Endodermal cell (in vitro differentiated cells): ENCODE results near the gene MCF2L2. TPM values are rescaled to one million over a fixed set of nuclear protein-coding genes. Genes with fewer than 3 reads are reported as not detected.

ENCODE experiments used
- DNase-seq: peaks from one replicate; pipeline ENCODE4 v3.0.0-alpha.2; 2017
- H3K27ac ChIP-seq: 2 replicates; pipeline ENCODE4 v1.5.1; 2013; ENCODE audit warnings: mild to moderate bottlenecking, low read depth, low read length, moderate library complexity
- H3K27me3 ChIP-seq: 2 replicates; pipeline ENCODE4 v1.6.1; 2013; ENCODE audit warnings: mild to moderate bottlenecking, low read length, moderate library complexity; ENCODE audit not compliant: insufficient read depth, control insufficient read depth, poor library complexity, severe bottlenecking
- H3K36me3 ChIP-seq: 2 replicates; pipeline ENCODE4 v1.7.0; 2013; ENCODE audit warnings: mild to moderate bottlenecking, low read length, moderate library complexity; ENCODE audit not compliant: control insufficient read depth, insufficient read depth
- H3K4me1 ChIP-seq: one replicate; pipeline ENCODE4 v1.7.0; 2013; ENCODE audit warnings: low read length; ENCODE audit not compliant: control insufficient read depth, insufficient read depth
- H3K4me3 ChIP-seq: 2 replicates; pipeline ENCODE4 v1.5.1; 2013; ENCODE audit warnings: mild to moderate bottlenecking, low read length, moderate library complexity
- H3K9ac ChIP-seq: 2 replicates; pipeline ENCODE4 v1.6.1; 2013; ENCODE audit warnings: mild to moderate bottlenecking, low read length, moderate library complexity; ENCODE audit not compliant: poor library complexity, severe bottlenecking; ENCODE audit errors: extremely low read depth
- H3K9me3 ChIP-seq: 2 replicates; pipeline ENCODE4 v1.6.1; 2013; ENCODE audit warnings: mild to moderate bottlenecking, low read length, moderate library complexity; ENCODE audit not compliant: control insufficient read depth
- H3K27ac Mint-ChIP-seq: 2 replicates; pipeline ENCODE4 v1.8.0; 2020; ENCODE audit warnings: mixed read lengths
- H3K27me3 Mint-ChIP-seq: 2 replicates; pipeline ENCODE4 v1.8.0; 2021; ENCODE audit warnings: mild to moderate bottlenecking, mixed read lengths; ENCODE audit not compliant: insufficient read depth
- H3K36me3 Mint-ChIP-seq: 2 replicates; pipeline ENCODE4 v1.8.0; 2020; ENCODE audit warnings: low read depth, mixed read lengths
- H3K4me1 Mint-ChIP-seq: 2 replicates; pipeline ENCODE4 v1.8.0; 2020; ENCODE audit warnings: mixed read lengths
- H3K4me3 Mint-ChIP-seq: 2 replicates; pipeline ENCODE4 v1.8.0; 2020; ENCODE audit warnings: mild to moderate bottlenecking, moderate library complexity, mixed read lengths
- H3K9me3 Mint-ChIP-seq: 2 replicates; pipeline ENCODE4 v1.8.0; 2020; ENCODE audit warnings: mild to moderate bottlenecking, mixed read lengths
- WGBS, 2 experiments: methylation state at CpG; one replicate each; pipeline versions ENCODE4 v1.1.5 to v1.1.7; 2013; ENCODE audit warnings: missing lambda C conversion rate in 2 of 2, mixed read lengths in 1 of 2; ENCODE audit not compliant: insufficient coverage in 1 of 2, insufficient read length in 1 of 2; 5-methylcytosine and 5-hydroxymethylcytosine counted together
- total RNA-seq, 2 donors: library from RNA; stranded (reverse); fragmentation: NEBNext Ultra II Directional in 1 of 2; extraction: Animal tissue kit (Norgen Biotek cat#: 25700) in 1 of 2; gene quantifications; 2 replicates in 1 of 2; 3 replicates in 1 of 2; pipeline ENCODE4 v1.2.1, GENCODE V29; 2021
- TF ChIP-seq, protein P1 (sequence below): fragments of 200-600 bp; sonication (generic); conservative IDR thresholded peaks from 2 replicates; pipeline ENCODE4 v1.5.0; 2021; ENCODE audit warnings: antibody characterized with exemption, mild to moderate bottlenecking

Gene MCF2L2
- total RNA-seq, 2 donors from 2014 or later: 72.6 to 86.5 TPM

DNA sequence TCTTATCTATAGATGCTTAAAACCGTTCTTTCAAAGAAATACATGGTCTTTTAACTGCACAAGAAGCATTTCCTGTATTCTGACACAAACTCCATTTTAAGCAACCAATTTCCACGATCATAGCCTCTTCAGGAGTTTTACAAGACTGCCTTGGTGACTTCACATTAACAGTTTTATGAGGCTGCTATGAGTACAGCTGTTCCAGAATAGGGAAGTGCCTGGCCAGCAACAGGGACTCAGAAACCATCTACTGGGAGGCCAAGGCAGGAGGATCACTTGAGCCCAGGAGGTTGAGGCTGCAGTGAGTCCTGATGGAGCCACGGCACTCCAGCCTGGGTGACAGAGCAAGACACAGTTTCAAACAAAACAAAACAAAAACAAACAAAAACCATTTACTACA lies 96.9 kb downstream of the MCF2L2 start:
- H3K27ac ChIP-seq: no peak overlapping the region
- 75 to 87% methylated on average over 1 to 3 of the region's 3 CpGs for WGBS, 2 experiments
- no peak for DNase-seq

DNA sequence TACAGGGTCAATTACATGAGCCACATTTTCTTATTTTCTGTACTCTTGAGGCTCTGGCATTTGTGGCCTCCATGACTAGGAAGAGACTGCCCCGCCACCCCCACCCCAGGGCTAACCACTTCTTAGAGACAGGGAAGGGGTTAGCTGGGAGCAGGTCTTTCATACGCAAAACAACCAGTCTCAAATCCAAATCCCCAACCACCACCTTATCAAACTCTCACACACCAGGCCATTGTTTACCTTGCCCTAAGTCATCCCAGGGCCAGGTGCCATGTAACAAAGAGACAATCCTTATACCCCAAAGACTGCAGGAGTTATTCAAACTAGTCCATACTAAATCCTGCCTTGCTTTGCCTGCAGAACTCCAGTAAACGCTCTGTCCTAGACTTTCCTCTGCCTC lies 97.5 kb downstream of the MCF2L2 start:
- H3K4me1 Mint-ChIP-seq: peaks cover 19% of the 10 kb centered on the region
- Histone ChIP-seq H3K27ac (peak overlapping the region; percentile 26), H3K9ac (peak overlapping the region; percentile 39), H3K4me3 (peak overlapping the region; percentile 54), H3K27me3 (no peaks in the 10 kb centered on the region), H3K36me3 (peaks cover 85% of the 10 kb centered on the region), H3K4me1 (peaks cover 11% of the 10 kb centered on the region), H3K9me3 (no peaks in the 10 kb centered on the region)
- peak; percentile 63 for DNase-seq
- no peak overlapping the region for H3K4me3 Mint-ChIP-seq
- peaks cover 37% of the 10 kb centered on the region for H3K36me3 Mint-ChIP-seq
- TF ChIP-seq, protein P1, sequence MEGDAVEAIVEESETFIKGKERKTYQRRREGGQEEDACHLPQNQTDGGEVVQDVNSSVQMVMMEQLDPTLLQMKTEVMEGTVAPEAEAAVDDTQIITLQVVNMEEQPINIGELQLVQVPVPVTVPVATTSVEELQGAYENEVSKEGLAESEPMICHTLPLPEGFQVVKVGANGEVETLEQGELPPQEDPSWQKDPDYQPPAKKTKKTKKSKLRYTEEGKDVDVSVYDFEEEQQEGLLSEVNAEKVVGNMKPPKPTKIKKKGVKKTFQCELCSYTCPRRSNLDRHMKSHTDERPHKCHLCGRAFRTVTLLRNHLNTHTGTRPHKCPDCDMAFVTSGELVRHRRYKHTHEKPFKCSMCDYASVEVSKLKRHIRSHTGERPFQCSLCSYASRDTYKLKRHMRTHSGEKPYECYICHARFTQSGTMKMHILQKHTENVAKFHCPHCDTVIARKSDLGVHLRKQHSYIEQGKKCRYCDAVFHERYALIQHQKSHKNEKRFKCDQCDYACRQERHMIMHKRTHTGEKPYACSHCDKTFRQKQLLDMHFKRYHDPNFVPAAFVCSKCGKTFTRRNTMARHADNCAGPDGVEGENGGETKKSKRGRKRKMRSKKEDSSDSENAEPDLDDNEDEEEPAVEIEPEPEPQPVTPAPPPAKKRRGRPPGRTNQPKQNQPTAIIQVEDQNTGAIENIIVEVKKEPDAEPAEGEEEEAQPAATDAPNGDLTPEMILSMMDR: no peak
- H3K9me3 Mint-ChIP-seq: no peaks in the 10 kb centered on the region
- H3K27me3 Mint-ChIP-seq: no peaks in the 10 kb centered on the region
- peak overlapping the region; percentile 72 for H3K27ac Mint-ChIP-seq
- 31 to 45% methylated on average over 1 to 3 of the region's 3 CpGs for WGBS, 2 experiments

More for the DNA sequence above, 96.9 kb downstream of the MCF2L2 start:
- TF ChIP-seq, protein P1: no peak
- no peaks in the 10 kb centered on the region for H3K27me3 ChIP-seq
- H3K36me3 ChIP-seq: peaks cover 86% of the 10 kb centered on the region
- Mint-ChIP-seq H3K9me3 (no peaks in the 10 kb centered on the region), H3K4me1 (peaks cover 19% of the 10 kb centered on the region), H3K4me3 (no peak overlapping the region), H3K36me3 (peaks cover 37% of the 10 kb centered on the region), H3K27ac (peak overlapping the region; percentile 72), H3K27me3 (no peaks in the 10 kb centered on the region)
- H3K9me3 ChIP-seq: no peaks in the 10 kb centered on the region
- H3K4me3 ChIP-seq: peak overlapping the region; percentile 54
- H3K9ac ChIP-seq: peak overlapping the region; percentile 39
- H3K4me1 ChIP-seq: peaks cover 11% of the 10 kb centered on the region

DNA sequence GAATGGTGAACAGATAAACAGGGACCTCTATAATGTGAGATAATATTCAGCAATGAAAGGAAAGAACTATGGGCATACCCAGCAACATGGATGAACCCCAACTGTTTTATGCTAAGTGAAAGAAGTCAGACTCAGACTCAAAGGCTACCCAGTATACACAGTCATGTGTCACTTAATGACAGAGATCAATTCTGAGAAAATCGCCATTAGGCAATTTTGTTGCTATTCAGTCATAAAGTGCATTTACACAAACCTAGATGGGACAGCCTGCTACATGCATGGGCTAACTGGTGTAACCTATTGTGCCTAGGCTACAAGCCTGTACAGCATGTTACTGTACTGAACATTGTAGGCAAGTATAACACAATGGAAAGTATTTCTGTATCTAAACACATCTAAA lies 98.9 kb downstream of the MCF2L2 start:
- Mint-ChIP-seq H3K9me3 (no peaks in the 10 kb centered on the region), H3K4me3 (no peak overlapping the region), H3K4me1 (peaks cover 19% of the 10 kb centered on the region), H3K27me3 (no peaks in the 10 kb centered on the region), H3K36me3 (peaks cover 43% of the 10 kb centered on the region), H3K27ac (no peak overlapping the region)
- no peaks in the 10 kb centered on the region for H3K9me3 ChIP-seq
- no peak overlapping the region for H3K9ac ChIP-seq
- H3K27me3 ChIP-seq: no peaks in the 10 kb centered on the region
- no peak for DNase-seq
- H3K4me3 ChIP-seq: no peak overlapping the region
- H3K36me3 ChIP-seq: peaks cover 84% of the 10 kb centered on the region
- peaks cover 11% of the 10 kb centered on the region for H3K4me1 ChIP-seq
- TF ChIP-seq, protein P1: no peak
- 89 to 93% methylated on average over 1 of the region's 1 CpG for WGBS, 2 experiments
- no peak overlapping the region for H3K27ac ChIP-seq
